HTERT RPE-1 (cell line): Measurements from ENCODE around the gene VKORC1.

Source experiments
- in situ Hi-C: fragments of 300-500 bp; cut with MboI; formaldehyde crosslinking; loops from 4 replicates; pipeline ENCODE4 v1.14.3; 2020; ENCODE audit warnings: low sequenced_read_pairs

VKORC1 gene

DNA sequence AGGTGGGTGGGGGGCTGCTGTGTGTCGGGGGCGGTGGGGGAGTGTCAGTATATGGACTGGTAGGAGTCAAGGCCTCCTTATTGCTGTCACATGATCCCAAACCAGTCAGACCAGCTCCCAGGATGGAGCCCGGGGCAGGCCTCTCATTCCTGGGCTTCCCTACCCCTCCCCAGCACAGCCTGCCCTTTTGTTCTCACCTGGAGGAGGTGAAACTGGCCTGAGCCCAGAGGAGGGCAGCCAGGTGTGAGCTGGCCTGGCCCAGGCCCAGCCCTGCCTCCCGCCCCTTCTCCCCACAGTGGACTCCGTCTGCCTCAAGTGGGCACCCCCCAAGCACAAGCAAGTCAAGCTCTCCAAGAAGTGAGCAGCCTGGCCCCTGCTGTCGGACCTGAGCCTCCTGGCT is 36.3 kb upstream of the VKORC1 start:
- in situ Hi-C loops = no loop called here

DNA sequence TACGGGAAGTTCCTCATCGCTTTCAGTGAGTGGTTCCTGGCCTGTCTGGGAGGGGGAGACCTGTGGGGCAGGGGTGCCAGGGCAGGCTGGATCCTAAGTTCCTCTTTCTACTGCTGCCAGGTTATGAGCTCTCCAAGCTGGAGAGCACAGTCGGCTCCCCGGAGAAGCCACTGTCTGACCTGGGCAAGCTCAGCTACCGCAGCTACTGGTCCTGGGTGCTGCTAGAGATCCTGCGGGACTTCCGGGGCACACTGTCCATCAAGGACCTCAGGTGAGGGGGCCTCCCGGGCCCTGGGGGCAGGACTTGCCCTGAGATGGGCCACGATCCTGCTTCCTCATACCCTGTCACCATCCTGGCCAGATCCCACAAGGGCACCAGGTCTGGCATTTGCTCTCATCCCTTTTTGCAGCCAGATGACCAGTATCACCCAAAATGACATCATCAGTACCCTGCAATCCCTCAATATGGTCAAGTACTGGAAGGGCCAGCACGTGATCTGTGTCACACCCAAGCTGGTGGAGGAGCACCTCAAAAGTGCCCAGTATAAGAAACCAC is 35.8 kb upstream of the VKORC1 start:
- in situ Hi-C loops = no loop called here

DNA sequence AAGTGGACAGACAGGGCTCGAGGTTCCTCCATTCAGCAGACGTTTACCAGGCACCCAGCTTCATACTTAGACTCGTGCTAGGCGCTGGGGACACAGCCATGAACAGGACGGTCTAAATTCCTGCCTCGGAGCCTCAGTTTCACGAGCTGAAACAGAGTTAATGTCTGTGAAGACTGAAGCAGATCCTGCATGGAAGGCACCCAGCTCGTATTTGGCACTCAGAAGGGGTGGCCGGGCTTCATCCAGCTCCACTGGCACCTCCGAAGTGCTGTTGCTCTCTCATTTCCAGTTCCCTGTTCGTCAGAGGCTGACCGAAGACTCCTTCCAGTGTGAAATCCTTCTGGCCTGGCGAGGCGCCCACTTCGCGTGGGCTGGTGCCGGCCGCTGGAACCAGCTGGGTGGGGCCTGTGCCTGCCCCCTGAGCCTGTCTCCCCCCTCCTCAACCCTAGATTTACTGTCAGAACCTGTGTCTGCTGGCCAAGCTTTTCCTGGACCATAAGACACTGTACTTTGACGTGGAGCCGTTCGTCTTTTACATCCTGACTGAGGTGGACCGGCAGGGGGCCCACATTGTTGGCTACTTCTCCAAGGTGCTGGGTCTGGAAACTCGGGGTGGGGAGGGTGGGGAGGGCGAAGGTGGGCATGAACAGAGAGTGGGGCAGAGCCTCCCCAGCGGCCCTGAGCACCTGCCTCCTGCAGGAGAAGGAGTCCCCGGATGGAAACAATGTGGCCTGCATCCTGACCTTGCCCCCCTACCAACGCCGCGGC is 35.2 kb upstream of the VKORC1 start:
- in situ Hi-C loops = no loop called here

DNA sequence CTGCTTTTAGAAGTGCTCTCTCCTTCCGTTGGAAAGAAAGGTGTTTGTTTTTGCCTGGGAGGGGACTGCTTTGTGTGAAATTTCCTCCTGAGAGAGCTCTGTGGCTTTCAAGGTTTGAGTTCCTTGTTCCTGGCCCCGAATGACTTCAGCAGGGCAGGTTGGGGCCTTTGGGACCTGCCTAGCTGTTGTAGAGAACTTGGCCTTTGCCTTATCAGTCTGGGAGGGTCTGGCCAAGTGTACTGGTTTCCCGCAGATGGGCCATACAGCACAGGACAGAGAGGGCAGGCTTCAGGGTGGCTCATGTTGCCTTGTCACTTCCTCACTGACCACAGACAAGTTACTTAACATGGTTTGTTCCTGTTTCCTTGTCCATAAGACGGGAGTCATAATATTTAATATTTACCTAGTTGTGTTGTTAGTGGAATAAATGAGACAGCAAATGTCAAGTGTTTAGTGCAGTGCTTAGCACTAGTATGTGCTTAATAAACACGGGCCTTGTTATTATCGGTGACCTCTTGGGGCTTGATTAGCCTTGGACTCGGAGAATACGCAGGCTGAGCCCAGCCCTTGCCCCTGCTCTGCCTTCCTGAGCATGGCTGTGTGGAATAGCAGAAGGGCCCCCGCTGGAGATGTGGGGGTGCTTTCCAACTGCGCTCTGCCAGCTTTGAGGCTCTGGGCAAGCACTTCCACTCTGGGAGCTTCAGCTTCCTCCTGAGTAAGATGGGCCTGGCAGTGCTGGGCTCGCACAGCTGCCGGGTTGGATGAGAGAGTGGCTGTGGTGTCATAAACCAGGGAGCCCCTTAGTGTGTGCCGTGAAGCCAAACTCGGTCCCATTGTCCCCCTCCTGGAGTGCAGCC is 34.3 kb upstream of the VKORC1 start:
- in situ Hi-C loops = no loop called here

GRCh38 chr16:31127182-31127581 is 32.6 kb upstream of the VKORC1 start:
- in situ Hi-C loops = no loop called here

DNA sequence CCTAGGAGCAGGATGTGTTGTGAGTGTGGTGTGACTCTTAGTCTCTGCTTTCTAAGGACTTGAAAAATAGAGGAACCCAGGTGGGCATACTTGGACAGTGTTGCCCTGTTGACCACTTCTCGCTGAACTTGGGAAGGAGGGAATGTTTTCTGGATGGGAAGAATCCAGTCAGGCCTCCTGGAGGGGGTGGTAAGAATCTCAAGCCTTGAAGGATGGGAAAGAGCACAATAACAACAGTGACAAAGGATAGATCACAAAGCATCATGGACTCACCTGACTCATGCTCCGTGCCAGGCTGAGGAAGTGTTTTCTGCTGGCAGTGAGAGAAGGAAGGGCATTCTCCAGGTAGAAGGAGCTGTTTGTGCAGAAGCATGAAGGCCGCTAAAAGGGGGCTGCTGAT is 31.2 kb upstream of the VKORC1 start:
- in situ Hi-C loops = no loop called here

- in situ Hi-C loops = no loop called here
These were observed 25.5 kb upstream of the VKORC1 start for GRCh38 chr16:31120129-31120528.

DNA sequence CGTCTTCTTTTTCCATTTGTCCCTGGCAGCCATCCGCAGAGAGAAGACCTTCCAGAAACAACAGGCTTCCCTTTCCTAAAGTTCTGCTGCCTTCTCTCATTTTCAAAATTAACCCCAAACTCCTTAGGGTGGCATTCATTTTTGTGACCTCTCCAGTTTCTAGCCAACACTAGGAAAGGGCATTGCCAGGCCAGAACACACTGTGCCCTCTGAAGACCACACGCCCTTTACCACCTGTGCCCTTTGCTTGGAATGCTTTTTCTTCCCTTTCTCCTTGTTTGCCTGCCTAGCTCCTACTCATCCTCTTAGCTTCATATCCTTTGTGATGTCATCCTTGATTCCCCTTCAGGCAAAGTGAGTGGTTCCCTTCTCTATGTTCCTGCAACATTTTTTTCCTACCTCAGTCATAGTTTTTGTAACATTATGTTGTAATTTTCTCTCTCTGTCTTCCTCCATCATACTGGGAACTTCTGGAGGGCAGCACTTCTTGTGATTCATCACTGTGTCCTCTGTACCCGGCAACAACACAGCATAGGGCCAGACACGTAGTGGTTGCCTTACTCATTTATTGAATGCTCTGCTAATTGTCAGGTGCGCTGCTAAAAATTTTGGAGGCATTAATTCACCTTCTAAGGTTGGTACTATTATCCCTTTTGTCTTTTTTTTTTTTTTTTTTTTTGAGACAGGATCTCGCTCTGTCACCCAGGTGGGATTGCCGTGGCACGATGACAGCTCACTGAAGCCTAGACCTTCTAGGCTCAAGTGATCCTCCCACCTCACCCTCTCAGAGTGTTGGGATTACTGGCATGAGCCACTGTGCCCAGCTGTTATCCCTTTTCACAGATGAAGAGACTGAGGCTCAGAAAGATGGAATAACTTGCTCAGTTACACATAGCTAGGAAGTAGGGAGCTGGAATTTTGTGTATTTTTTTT is 23.9 kb upstream of the VKORC1 start:
- in situ Hi-C loops = no loop called here

- in situ Hi-C loops = no loop called here
These were observed 23.0 kb upstream of the VKORC1 start, which contains the start of gene KAT8 for GRCh38 chr16:31117384-31118222. KAT8 (plus strand) TSS chr16:31117664; CDS start chr16:31117682, 18 bp downstream.

- in situ Hi-C loops = no loop called here
These were observed 19.9 kb upstream of the VKORC1 start for GRCh38 chr16:31114468-31114867.

GRCh38 chr16:31113121-31114120 is 18.8 kb upstream of the VKORC1 start:
- in situ Hi-C loops = no loop called here

DNA sequence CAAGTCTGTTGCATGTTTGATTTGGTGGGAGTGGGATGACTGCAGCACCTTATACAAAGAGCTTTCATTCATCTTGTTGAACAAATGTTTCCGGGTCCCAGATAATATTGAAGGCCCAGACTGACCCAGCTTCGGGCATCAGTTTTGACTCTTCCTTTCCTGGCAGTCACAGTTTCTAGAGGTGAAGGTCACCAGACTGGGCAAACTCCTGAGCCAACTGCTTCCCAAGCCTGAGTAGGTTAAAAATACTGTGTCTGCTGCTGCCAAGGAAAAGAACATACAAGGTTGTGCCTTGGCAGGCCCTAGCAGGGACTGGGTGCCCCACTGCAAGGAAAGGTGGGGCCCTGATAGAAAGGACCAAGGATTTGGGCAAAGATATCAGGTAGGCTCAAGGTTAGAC is 18.1 kb upstream of the VKORC1 start:
- in situ Hi-C loops = no loop called here

- in situ Hi-C loops = no loop called here
These were observed 17.4 kb upstream of the VKORC1 start for GRCh38 chr16:31111881-31112466.

- in situ Hi-C loops = no loop called here
These were observed 15.8 kb upstream of the VKORC1 start for GRCh38 chr16:31110106-31111034.

DNA sequence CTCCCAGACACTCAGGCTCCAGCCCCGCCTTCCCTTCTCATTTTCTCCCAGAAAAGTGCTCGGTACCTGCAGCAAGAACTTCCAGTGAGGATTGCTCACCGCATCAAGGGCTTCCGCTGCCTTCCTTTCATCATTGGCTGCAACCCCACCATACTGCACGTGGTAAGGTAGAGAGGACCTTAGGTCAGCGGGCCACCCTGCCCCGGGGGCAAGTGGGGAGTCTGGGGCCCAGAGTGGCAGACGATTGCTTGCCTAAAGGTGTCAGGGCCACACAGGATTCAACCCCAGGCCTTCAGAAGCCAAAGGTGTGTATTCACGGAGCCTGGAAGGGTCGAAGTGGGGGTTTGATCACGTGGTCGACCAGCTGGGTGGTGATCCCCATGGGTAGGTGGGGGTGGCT is 15.0 kb upstream of the VKORC1 start:
- in situ Hi-C loops = no loop called here

GRCh38 chr16:31108794-31109558 is 14.4 kb upstream of the VKORC1 start:
- in situ Hi-C loops = no loop called here
